GM12801 (cell line): ENCODE results near the gene BMPR1A.

Experiments used
- TF ChIP-seq, protein P1 (sequence below): IDR thresholded peaks from one replicate; pipeline ENCODE4 v1.5.1; 2011; ENCODE audit warnings: control low read depth; ENCODE audit not compliant: insufficient read length; ENCODE audit errors: extremely low read depth

The BMPR1A gene

DNA sequence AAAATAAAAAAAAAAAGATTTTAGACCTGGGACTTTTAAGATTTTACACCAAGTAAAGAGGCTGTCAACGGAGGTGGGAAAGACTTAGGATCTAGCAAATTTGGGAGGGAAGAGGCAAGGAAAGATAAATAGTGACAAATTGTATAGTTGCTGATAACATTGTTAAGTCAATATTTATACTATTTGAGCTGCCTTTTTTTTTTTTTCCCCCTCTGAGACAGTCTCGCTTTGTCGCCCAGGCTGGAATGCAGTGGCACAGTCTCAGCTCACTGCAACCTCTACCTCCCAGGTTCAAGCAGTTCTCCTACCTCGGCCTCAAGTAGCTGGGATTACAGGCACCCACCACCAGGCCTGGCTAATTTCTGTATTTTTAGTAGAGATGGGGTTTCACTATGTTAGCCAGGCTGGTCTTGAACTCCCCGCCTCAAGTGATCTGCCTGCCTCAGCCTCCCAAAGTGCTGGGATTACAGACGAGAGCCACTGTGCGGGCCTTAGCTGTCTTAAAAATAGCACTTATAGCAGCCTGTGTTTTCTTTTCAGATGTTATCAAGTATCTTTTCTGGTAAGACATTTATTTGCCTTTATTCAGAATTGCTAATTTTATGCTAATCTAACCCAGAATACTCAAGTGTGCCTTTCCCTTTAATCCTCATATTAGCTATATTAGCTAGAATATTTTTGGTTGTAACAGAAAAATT, 106.5 kb downstream of the BMPR1A start:
- TF ChIP-seq, protein P1, sequence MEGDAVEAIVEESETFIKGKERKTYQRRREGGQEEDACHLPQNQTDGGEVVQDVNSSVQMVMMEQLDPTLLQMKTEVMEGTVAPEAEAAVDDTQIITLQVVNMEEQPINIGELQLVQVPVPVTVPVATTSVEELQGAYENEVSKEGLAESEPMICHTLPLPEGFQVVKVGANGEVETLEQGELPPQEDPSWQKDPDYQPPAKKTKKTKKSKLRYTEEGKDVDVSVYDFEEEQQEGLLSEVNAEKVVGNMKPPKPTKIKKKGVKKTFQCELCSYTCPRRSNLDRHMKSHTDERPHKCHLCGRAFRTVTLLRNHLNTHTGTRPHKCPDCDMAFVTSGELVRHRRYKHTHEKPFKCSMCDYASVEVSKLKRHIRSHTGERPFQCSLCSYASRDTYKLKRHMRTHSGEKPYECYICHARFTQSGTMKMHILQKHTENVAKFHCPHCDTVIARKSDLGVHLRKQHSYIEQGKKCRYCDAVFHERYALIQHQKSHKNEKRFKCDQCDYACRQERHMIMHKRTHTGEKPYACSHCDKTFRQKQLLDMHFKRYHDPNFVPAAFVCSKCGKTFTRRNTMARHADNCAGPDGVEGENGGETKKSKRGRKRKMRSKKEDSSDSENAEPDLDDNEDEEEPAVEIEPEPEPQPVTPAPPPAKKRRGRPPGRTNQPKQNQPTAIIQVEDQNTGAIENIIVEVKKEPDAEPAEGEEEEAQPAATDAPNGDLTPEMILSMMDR, result no peak

- TF ChIP-seq, protein P1, result no peak
Measured at GRCh38 chr10:86863484-86863842, 107.0 kb downstream of the BMPR1A start.

- TF ChIP-seq, protein P1, result no peak
Measured at GRCh38 chr10:86867149-86867548, 110.7 kb downstream of the BMPR1A start.

- TF ChIP-seq, protein P1, result no peak
Measured at GRCh38 chr10:86868353-86868752, 111.9 kb downstream of the BMPR1A start.

- TF ChIP-seq, protein P1, result no peak
Measured at GRCh38 chr10:86870679-86871078, 114.3 kb downstream of the BMPR1A start.

- TF ChIP-seq, protein P1, result no peak
Measured at GRCh38 chr10:86871563-86872183, 115.3 kb downstream of the BMPR1A start.

- TF ChIP-seq, protein P1, result no peak
Measured at GRCh38 chr10:86872757-86873156, 116.3 kb downstream of the BMPR1A start.
